AG20443 (cell line): ENCODE results near the gene TVP23C.
"Not testable (repeated sequence)": the region's sequence is repeated elsewhere in the genome, so short reads cannot be mapped to it uniquely, and the experiment has no call there.

Source experiments
- DNase-seq: peaks from one replicate; pipeline ENCODE4 v3.0.0; 2012; ENCODE audit warnings: low spot score, mixed read lengths

Gene TVP23C

GRCh38 chr17:15563375-15563857, at the start of gene TVP23C:
TSS of gene TVP23C (minus strand) at chr17:15563483. CDS start at chr17:15563448, 35 bp downstream.
- DNase-seq = peak; percentile 68

- DNase-seq = not testable (repeated sequence)
Measured at GRCh38 chr17:15592960-15593359, 29.7 kb upstream of the TVP23C start.

DNA sequence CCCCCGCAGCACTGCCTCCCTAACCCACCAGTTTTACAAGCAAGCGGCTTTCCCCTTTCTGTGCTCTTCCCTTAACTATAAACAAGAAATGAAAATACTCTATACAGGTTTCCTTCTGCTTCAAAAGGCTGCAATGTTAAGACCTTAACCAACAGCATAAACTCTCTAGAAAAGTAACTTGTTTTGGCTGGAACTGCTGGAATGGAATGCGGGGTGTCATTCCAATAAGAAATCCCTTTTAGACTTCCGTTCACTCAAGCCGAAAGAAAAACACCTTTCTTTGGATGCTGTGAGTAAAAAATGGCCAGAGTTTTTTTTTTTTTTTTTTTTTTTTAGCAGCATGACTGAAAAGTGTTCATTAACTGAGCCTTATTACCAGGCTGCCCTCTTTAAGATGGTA, 28.7 kb upstream of the TVP23C start:
- DNase-seq = not testable (repeated sequence)

- DNase-seq = not testable (repeated sequence)
Measured at GRCh38 chr17:15590844-15591243, 27.6 kb upstream of the TVP23C start.

DNA sequence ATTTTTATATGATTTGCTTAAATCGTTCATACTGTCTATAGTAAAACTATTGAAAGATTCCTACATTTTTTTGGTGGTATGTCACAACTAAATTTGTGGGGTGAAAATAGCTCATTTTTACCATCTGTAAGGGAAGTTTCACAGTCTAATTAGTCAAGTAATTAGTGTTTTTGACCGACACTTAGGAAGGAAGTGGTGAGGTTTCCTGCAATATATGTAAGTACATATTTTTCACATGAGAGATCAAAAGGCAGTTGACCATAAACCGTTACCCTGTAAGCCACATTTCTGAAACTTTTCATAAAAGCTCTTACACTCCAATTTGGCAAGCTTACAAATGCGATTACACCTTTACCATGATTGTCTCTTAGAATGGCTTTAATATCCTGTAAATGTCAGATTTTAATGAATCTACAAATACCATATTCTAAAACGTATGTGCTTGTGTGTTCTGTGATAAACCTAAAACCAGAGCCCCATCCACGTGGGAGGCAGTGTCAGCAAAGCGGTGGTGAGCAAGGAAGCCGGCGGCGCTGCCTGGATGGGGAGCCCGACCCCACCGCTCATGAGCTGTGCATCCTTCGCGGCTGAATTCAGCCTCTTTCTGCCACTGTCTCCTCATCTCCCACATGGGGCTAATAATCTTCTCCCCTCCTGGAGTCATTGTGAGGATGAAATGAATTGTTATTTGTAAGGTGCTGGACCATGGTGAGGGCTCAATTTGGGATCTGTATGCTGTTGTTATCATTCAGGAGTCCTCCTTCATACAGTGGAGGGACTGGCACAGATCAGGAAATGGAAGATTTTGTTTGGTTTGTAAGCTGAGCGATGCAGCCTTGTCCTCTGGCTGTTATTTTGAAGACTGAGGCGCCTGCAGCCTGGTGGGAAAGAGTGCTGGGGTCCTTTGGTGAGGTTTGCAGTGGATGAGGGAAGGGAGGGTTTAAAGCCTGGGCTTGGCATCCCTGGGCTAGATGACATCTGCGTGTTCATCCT, 26.6 kb upstream of the TVP23C start:
- not testable (repeated sequence) for DNase-seq

DNA sequence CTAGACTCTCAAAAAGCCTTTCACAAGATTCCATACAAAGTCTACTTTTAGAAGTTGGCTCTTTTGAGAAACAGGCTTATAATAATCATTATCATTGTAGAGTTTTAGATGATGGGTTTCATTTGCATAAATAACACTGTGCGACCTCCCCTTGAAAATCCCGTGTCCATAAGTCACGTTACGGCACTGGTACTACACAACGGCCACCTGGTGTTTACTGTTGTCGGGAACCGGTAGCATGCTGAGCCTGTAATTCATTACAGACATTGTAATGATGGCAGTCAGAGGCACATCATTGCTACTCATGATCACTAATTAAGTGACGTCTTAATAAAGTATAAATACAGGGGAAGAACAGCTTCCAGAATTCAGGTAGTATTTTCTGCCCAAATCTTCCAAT, 24.7 kb upstream of the TVP23C start:
- DNase-seq = not testable (repeated sequence)

DNA sequence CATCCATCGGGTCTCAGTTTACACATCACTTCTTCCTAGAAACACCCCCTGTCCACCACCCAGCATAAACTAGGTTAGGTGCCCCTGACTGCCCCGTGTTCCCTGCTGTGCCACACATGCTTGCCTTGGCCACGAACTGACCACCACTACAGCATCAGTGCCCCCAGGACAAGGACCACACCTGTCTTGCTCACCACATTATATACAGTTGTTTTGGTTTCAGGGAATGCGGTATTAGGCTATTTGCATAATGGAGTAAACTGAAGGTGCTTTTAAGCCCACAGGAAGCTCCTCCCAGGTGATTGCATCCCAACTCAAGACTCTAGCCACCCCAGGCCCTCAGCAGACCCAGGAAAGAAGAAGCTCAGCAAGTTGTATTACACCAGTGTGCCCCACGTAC, 20.0 kb upstream of the TVP23C start:
- DNase-seq = not testable (repeated sequence)

GRCh38 chr17:15581462-15581861, 18.2 kb upstream of the TVP23C start:
- DNase-seq = not testable (repeated sequence)

GRCh38 chr17:15576848-15577247, 13.6 kb upstream of the TVP23C start:
- DNase-seq = not testable (repeated sequence)

- DNase-seq = not testable (repeated sequence)
Measured at GRCh38 chr17:15574660-15575059, 11.4 kb upstream of the TVP23C start.

DNA sequence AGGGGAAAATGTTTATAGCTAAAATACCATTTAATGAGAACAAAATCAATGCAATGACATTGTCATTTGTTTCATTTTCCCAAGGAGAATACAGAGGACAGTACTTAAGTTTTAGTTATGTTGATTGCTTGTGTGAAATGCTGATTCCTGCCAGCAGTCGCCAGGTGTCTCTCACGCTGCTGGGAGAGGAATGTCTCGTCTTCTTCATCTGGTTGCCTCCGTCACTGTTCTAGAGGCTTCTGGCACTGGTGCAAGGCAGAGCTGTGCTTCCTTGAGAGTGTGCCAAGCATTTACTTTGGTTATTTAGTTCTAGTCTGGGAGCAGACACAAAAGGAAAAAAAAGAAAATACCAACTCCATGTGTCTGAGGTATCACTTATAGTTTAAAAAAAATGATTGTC, 10.6 kb upstream of the TVP23C start:
- DNase-seq = not testable (repeated sequence)

DNA sequence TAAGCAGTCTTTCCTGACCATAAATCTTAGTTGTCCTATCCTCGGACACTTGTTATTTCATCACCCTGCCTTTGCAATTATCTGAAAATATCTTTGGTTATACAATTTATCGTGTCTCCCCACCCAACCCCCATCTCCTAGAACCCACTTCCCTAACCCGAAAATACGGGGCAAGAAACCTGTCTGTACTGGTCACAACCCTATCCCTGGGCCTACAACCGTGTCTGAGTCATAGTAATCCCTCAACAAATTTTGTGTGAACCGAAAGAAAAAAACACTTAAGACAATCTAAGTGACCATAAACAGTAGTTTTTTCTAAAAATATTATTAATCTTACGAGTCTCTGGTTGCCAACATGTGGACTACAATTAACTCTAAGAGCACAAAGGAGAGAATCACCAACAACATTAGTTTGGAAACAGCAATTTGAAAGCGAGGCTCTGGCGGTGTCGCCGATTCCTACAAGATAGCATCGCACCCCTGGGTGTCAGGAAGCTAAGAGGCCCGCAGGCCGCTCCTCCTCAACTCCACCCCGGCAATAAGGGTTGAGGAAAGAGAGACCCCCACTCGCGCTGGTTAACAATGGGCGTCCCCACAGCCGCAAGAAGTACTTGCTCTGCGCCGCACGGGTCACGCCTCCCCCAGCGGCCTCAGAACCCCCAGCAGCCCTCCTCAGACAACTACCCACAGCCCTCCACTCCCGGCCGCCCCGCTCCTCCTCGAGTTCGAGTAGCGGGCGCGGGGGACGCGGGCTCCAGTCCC, 489 bp downstream of the TVP23C start:
- not testable (repeated sequence) for DNase-seq

- DNase-seq = not testable (repeated sequence)
Measured at GRCh38 chr17:15561439-15561838, 1.8 kb downstream of the TVP23C start.

GRCh38 chr17:15558403-15559105, 4.7 kb downstream of the TVP23C start:
- DNase-seq = not testable (repeated sequence)

DNA sequence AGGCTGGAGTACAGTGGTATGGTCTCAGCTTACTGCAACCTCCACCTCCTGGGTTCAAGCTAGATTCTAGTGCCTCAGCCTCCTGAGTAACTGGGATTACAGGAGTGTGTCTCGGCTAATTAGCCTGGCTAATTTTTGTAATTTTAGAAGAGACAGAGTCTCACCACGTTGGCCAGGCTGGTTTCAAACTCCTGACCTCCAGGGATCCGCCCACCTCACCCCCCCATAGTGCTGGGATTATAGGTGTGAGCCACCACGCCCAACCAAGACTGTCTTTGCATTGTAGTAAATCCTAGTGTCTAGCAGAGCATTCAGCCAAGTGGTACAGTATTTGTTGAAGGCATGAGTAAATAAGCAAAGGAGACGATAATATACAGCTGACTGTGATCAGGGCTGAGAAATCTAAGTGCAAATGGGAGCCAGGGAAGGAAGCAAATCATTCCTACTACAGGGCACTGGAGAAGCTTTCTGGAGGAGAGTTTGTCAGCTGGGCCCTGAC, 5.9 kb downstream of the TVP23C start:
- not testable (repeated sequence) for DNase-seq

- not testable (repeated sequence) for DNase-seq
Measured at GRCh38 chr17:15552932-15553331, 10.4 kb downstream of the TVP23C start.

DNA sequence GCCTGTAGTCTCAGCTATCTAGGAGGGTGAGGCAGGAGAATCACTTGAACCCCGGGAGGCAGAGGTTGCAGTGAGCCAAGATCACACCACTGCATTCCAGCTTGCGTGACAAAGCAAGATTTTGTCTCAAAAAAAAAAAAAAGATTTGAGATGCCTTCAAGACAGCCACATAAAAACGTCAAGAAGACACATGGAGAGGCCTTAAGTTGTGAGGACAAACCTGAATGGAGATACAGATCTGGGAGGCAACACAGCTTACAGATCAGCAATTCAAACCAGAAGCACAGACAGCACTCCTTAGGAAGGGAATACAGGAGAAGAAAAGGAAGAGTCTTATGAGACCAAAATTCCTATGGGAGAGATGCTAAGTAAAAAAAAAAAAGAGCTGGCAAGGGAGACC, 13.7 kb downstream of the TVP23C start:
- DNase-seq = not testable (repeated sequence)

DNA sequence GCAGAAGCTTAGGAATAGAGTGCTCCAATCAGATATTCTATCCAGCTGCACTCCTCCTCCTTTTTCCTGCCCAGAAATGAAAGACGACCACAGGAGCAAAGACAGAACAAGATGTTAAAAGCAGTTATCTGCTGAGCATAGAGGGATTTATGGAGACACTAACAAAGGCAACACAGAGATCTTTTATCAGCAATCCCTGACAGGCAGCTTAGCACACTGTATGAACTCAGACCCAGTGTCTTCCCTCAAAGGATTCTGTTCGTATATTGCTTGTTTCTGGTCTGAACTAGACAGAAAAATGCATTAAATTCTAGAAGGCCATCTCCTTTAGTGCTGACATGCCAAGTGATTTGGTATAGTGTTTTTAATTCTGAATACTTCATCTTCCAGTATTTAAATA, 16.7 kb downstream of the TVP23C start:
- not testable (repeated sequence) for DNase-seq

- not testable (repeated sequence) for DNase-seq
Measured at GRCh38 chr17:15540371-15541219, 22.7 kb downstream of the TVP23C start.

DNA sequence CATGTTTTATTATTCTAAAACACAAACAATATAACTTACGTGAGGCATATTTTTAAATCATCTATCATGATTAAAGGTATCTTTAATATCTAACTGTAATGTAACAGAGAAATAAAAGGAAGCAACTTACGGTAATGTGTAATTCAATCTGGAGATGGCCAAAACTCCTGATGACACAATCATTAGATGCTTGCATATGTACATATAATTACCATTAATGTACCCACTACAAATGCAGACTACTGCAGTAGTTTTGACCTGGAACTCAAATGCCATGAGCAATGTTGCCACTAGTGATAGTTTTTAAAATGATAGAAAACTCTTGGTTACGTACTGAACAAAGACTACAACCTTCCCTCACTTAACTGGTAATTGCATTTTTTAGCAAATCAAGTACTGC, 30.2 kb downstream of the TVP23C start:
- DNase-seq = not testable (repeated sequence)
